Right atrium auricular region (tissue), 2 donors: Measurements from ENCODE around the gene APOL4. TPM values are rescaled to one million over a fixed set of nuclear protein-coding genes. Genes with fewer than 3 reads are reported as not detected.
"Not testable (repeated sequence)": the region's sequence is repeated elsewhere in the genome, so short reads cannot be mapped to it uniquely, and the experiment has no call there.

Experiments
- DNase-seq: peaks from one replicate; pipeline ENCODE4 v3.0.0-alpha.2; 2019; ENCODE audit warnings: low spot score
- H3K27ac ChIP-seq, 2 donors: fragments of 200-600 bp; sonication (generic); 1 replicate in 1 of 2; 2 replicates in 1 of 2; pipeline ENCODE4 v1.5.1; 2016 to 2019
- H3K27me3 ChIP-seq, 2 donors: fragments of 200-600 bp; sonication (generic); one replicate each; pipeline versions ENCODE4 v1.5.1 to v1.6.0; 2017 to 2019
- H3K36me3 ChIP-seq: fragments of 200-600 bp; sonication (generic); one replicate; pipeline ENCODE4 v1.5.1; 2016
- H3K4me1 ChIP-seq, 2 donors: fragments of 200-600 bp; sonication (generic); one replicate each; pipeline versions ENCODE4 v1.5.1 to v1.6.0; 2017 to 2019
- H3K4me3 ChIP-seq, 2 donors: fragments of 200-600 bp; sonication (generic); 1 replicate in 1 of 2; 2 replicates in 1 of 2; pipeline ENCODE4 v1.5.1; 2017 to 2019; ENCODE audit warnings: mild to moderate bottlenecking in 1 of 2, moderate library complexity in 1 of 2
- H3K9me3 ChIP-seq, 2 donors: fragments of 200-600 bp; sonication (generic); one replicate each; pipeline ENCODE4 v1.5.1; 2019
- total RNA-seq, 2 donors: library from RNA; depleted of rRNA; stranded (reverse); fragments of >200 nt; gene quantifications; one replicate each; pipeline ENCODE4 v1.1.0, GENCODE V29; 2016
- TF ChIP-seq, protein P1 (sequence below), 2 donors: fragments of 200-600 bp; sonication (generic); IDR thresholded peaks; one replicate each; pipeline ENCODE4 v1.5.1; 2019; ENCODE audit warnings: antibody characterized with exemption in 2 of 2

Gene APOL4
- total RNA-seq, 2 donors from 2014 or later, result 0.24 to 2.1 TPM

DNA sequence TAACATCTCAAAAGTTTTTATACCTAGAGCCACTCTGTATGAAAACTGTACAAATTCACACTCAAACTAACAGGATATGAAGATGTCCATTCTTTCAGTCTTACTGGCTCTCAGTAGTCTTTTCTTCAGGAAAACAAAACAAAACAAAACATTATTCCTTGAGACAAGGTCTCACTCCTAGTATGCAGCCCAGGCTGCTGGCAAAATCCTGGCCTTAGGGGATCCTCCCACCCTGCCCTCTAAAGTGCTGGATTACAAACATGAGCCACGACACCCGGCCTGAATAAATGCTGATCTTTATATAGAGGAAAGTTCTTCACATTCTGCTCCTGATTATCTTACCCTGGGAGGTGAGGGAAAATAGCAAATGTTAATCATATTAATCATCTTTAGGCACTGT, 32.6 kb upstream of the APOL4 start:
- no peak for DNase-seq
- H3K36me3 ChIP-seq, result peaks cover 51% of the 10 kb centered on the region
- H3K27me3 ChIP-seq, result no peaks in the 10 kb centered on the region
- H3K4me3 ChIP-seq, result no peak overlapping the region
- H3K4me1 ChIP-seq, result peaks cover 0 to 45% of the 10 kb centered on the region in 2 donors
- no peaks in the 10 kb centered on the region for H3K9me3 ChIP-seq
- TF ChIP-seq, protein P1, sequence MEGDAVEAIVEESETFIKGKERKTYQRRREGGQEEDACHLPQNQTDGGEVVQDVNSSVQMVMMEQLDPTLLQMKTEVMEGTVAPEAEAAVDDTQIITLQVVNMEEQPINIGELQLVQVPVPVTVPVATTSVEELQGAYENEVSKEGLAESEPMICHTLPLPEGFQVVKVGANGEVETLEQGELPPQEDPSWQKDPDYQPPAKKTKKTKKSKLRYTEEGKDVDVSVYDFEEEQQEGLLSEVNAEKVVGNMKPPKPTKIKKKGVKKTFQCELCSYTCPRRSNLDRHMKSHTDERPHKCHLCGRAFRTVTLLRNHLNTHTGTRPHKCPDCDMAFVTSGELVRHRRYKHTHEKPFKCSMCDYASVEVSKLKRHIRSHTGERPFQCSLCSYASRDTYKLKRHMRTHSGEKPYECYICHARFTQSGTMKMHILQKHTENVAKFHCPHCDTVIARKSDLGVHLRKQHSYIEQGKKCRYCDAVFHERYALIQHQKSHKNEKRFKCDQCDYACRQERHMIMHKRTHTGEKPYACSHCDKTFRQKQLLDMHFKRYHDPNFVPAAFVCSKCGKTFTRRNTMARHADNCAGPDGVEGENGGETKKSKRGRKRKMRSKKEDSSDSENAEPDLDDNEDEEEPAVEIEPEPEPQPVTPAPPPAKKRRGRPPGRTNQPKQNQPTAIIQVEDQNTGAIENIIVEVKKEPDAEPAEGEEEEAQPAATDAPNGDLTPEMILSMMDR (IDR thresholded peaks at IDR 0.05), result no peak
- no peak overlapping the region for H3K27ac ChIP-seq

DNA sequence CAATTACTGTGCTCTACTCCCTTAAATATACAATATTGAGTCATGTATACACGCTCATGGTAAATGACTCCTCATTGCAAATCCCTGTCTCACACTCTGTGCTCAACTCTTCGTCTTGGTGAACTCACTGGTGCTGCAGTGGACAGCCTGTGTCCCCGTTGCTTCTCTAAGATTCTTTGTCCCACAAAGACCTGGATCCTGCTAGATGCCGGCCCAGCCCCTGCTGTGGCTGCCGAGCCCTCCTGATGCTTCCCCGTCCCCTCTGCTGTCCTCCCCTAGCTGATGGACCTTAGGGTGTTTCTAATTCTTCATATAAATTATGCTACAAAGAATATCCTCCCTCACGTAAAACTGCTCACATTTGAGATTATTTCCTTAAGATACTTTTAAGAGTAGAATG, 32.2 kb upstream of the APOL4 start:
- no peak for DNase-seq
- TF ChIP-seq, protein P1 (IDR thresholded peaks at IDR 0.05), result no peak

DNA sequence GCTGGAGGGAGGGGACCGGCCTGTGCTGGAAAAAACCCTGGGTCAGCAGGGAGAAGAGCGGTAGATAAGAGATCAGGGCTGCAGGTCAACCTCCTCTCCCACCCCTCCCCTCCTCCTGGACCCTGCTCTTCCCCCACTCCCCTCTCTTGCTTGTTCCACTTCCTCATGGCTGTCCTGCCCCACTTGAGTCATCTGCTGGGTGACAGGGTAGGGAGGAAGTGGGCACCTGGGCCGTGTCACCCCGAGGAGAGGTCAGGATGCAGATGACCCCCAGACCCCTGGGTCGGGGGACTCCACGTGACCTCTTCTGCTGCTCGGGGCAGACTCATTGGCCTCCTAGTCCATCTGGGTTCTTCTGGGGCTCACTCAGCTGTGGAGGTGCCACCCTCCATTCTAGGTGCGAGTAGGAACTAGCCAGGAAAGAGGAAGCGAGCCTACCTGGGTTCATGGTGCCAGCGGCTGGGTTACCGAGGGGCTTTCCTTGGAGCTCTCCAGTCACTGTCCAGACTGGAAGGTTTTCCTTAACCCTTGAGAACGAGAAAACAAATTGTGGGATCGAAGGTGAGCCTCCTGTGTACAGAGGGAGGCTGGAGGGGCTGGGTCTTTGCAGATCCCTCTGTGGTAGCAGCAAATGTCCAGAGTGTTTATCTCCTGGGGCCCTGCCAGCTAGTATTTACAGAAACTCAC, 31.2 kb upstream of the APOL4 start:
- TF ChIP-seq, protein P1 (IDR thresholded peaks at IDR 0.05), result no peak
- no peaks in the 10 kb centered on the region for H3K27me3 ChIP-seq
- DNase-seq, result no peak
- H3K36me3 ChIP-seq, result peaks cover 65% of the 10 kb centered on the region
- H3K4me1 ChIP-seq, result peaks cover 0 to 34% of the 10 kb centered on the region in 2 donors
- H3K4me3 ChIP-seq, result no peak overlapping the region
- no peaks in the 10 kb centered on the region for H3K9me3 ChIP-seq
- H3K27ac ChIP-seq, result no peak overlapping the region

More for the DNA sequence above, 32.2 kb upstream of the APOL4 start:
- H3K9me3 ChIP-seq, result no peaks in the 10 kb centered on the region
- H3K36me3 ChIP-seq, result peaks cover 55% of the 10 kb centered on the region
- no peak overlapping the region for H3K4me3 ChIP-seq
- H3K27me3 ChIP-seq, result no peaks in the 10 kb centered on the region
- H3K27ac ChIP-seq, result no peak overlapping the region
- peaks cover 0 to 43% of the 10 kb centered on the region in 2 donors for H3K4me1 ChIP-seq

DNA sequence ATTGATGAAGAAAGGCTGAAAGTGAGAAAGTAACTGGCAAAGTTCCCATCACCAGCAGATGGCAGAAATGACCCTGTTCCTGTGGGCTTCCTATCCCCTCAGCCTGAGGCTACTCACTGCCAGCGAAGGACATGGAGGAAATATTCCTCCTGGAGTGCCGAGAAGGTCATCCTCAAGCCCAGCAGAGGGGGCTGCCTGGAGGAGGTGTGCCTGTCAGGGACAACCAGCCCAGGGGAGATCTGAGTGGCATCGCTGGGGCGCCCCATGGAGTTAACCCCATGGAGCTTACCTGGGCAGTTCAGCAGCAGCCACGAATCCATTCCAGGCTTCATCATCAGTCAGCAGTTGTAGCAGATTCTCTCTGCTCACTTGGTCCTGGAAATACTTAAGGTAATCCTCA, 29.4 kb upstream of the APOL4 start:
- peaks cover 0 to 16% of the 10 kb centered on the region in 2 donors for H3K4me1 ChIP-seq
- not testable (repeated sequence) for H3K27me3 ChIP-seq, H3K27ac ChIP-seq, H3K4me3 ChIP-seq, DNase-seq, H3K9me3 ChIP-seq
- peaks cover 63% of the 10 kb centered on the region for H3K36me3 ChIP-seq

DNA sequence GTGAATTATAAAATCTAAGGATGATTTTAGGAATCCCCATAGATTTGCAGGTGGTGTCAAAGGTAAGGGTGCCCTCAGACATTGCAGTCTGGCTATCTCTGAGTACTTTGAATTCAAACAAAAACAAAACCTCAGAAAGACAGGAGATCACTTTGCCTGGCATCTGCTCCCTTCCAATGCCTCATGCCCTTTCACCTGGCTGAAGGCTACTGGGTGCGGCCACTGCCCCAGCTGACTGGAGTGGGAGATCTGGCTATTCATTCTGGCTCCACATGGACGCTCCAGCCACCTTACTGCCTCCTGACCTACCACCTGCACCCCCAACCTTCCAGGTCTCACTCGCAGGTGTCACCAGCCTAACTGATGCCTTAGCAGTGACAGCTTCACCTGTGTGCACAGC, 28.0 kb upstream of the APOL4 start:
- DNase-seq, H3K4me1 ChIP-seq, H3K9me3 ChIP-seq, H3K4me3 ChIP-seq, H3K27ac ChIP-seq, H3K27me3 ChIP-seq: not testable (repeated sequence)
- peaks cover 62% of the 10 kb centered on the region for H3K36me3 ChIP-seq

DNA sequence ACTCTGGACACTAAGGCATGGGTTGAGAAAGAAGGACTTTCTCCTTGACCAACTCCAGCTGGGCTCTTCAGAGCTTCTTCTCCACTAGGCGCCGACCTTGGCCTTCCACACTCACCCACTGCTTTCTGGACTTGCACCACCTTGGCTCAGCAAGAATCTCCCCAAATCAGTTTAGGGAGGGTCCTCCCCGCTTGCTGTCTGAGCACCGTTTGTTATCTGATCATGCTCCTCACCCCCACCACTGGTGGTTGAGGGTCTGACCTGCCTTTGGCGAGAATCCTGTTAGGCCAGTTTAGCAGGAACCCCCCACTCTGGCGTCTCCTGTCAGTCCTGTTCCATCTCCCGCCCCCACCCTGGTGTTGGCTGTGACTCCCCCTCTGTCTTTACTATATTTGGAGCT, 27.3 kb upstream of the APOL4 start:
- no peak for DNase-seq
- no peaks in the 10 kb centered on the region for H3K27me3 ChIP-seq
- no peak overlapping the region for H3K4me3 ChIP-seq
- H3K27ac ChIP-seq, result no peak overlapping the region
- H3K36me3 ChIP-seq, result peaks cover 62% of the 10 kb centered on the region
- TF ChIP-seq, protein P1 (IDR thresholded peaks at IDR 0.05), result no peak
- no peaks in the 10 kb centered on the region for H3K9me3 ChIP-seq
- H3K4me1 ChIP-seq, result peaks cover 0 to under 1% of the 10 kb centered on the region in 2 donors

DNA sequence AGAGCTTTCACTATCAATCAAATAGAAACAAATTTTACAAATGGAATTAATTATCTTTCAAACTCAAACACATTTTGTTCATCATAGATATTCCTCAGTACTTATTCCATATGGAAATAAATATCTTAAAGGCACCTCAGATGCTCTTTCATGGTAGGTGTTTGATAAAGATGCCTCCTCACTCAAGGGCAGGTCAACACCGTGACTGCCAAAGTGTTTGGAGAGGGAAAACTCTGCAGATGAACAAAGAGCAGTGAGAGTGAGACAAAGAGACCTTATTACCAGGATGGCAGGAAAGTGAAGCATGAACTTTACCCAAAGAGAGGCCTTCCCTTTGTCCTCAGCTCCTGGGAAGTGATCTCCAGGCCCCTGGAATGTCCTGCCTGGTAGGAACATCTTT, 26.8 kb upstream of the APOL4 start:
- not testable (repeated sequence) for H3K9me3 ChIP-seq, H3K27me3 ChIP-seq, DNase-seq, H3K27ac ChIP-seq, H3K4me3 ChIP-seq, H3K4me1 ChIP-seq
- H3K36me3 ChIP-seq, result peaks cover 62% of the 10 kb centered on the region
